ENCODE results near the gene SPIRE1. TPM values are rescaled to one million over a fixed set of nuclear protein-coding genes. Genes with fewer than 3 reads are reported as not detected.
A peak's percentile ranks its signal among the peaks of the same experiment; 100 is the strongest.

Gene SPIRE1
- total RNA-seq, 2 experiments from 2014 or later: 0.19 to 2.4 TPM

DNA sequence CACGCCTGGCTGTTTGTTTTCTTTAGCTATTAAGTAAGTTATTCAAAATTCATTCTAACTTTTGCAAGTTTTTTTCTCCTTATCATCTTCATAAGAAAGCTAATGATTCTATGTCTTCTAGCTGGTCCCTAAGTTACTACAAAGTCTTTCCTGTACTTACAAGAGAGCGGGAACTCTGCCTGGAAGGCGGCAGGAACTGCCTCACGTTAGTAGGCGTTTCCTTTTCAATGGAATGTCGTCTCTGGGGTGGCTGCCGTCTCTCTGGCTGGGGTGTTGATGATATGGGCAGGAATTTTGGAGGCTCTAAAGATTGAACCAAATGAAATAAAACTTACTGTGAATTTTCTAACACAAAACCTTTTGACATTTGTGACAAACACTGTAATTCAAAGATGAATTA, 194.7 kb downstream of the SPIRE1 start:
- CTCF ChIA-PET (ENCODE audit: unreplicated experiment): no interaction called here
- intact Hi-C loops (cut with micrococcal nuclease; ENCODE audit: unreplicated experiment): no loop called here
- no peak overlapping the region for H3K4me2 ChIP-seq (ENCODE audit: low read length)

DNA sequence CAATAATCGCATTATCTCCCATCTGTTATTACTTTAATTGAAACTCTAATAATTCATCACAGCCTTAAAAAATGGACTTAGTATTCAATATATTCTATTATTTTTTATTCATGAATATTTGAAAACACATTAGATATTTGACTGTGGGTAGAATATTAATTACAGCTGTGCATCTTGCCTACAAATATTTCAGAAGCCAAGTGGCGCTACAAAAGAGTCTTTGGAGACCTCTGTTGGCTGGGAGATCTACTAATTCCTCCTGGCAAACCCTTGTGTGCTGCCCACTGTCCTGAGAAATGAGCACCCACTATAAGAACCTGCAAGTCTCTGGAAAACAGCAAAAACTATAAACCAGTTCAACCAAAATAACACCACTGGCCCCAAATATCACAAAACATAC, 195.7 kb downstream of the SPIRE1 start:
- Histone ChIP-seq H3K4me2 (ENCODE audit: low read length) (no peak overlapping the region), H2AFZ (ENCODE audit: low read length) (no peak overlapping the region), H3K9me3 (ENCODE audit: low read length) (no peaks in the 10 kb centered on the region), H3K36me3 (ENCODE audit: insufficient read depth, low read length) (no peaks in the 10 kb centered on the region), H3K27ac (ENCODE audit: low read depth, low read length, poor library complexity, severe bottlenecking) (no peak overlapping the region), H3K9me2 (ENCODE audit: insufficient read depth, low read length) (no peaks in the 10 kb centered on the region), H3K4me3 (ENCODE audit: low read depth, low read length, poor library complexity, severe bottlenecking) (no peak overlapping the region), H4K20me1 (ENCODE audit: insufficient read depth, low read length) (no peaks in the 10 kb centered on the region), H3K4me1 (ENCODE audit: insufficient read depth, low read length, poor library complexity, severe bottlenecking) (no peaks in the 10 kb centered on the region), H3K79me2 (ENCODE audit: insufficient read depth, low read depth, low read length) (no peaks in the 10 kb centered on the region)
- 0 out of 2 replicates have a peak, but pooled peaks have one; percentile 19 for TF ChIP-seq CTCF (conservative IDR thresholded peaks at IDR 0.05; ENCODE audit: low read length)
- no peak for TF ChIP-seq EZH2phosphoT487 (IDR thresholded peaks at IDR 0.05; ENCODE audit: borderline replicate concordance, low read depth, low read length)
- intact Hi-C loops (cut with micrococcal nuclease; ENCODE audit: unreplicated experiment): no loop called here
- POLR2A ChIA-PET: interaction anchor here (0.5 to 2.4 kb wide), 4 partner anchors 11 to 1792 kb away, joined by 3 to 8 read pairs (median 5); no protein-coding TSS in a partner anchor
- no peak for DNase-seq (ENCODE audit: low spot score)
- no TSS peak for BruUV-seq (replicated peaks)
- CTCF ChIA-PET (ENCODE audit: unreplicated experiment): no interaction called here

More for the DNA sequence above, 194.7 kb downstream of the SPIRE1 start:
- no peaks in the 10 kb centered on the region for H3K9me2 ChIP-seq (ENCODE audit: insufficient read depth, low read length)
- H3K36me3 ChIP-seq (ENCODE audit: insufficient read depth, low read length): no peaks in the 10 kb centered on the region
- no peak overlapping the region for H2AFZ ChIP-seq (ENCODE audit: low read length)
- H4K20me1 ChIP-seq (ENCODE audit: insufficient read depth, low read length): no peaks in the 10 kb centered on the region
- POLR2A ChIA-PET: interaction anchor here (0.6 to 2.4 kb wide), 5 partner anchors 12 to 1785 kb away, joined by 3 to 8 read pairs (median 4); no protein-coding TSS in a partner anchor
- H3K4me3 ChIP-seq (ENCODE audit: low read depth, low read length, poor library complexity, severe bottlenecking): no peak overlapping the region
- TF ChIP-seq EZH2phosphoT487 (IDR thresholded peaks at IDR 0.05; ENCODE audit: borderline replicate concordance, low read depth, low read length) (no peak), CTCF (conservative IDR thresholded peaks at IDR 0.05; ENCODE audit: low read length) (no peak)
- no TSS peak for BruUV-seq (replicated peaks)
- no peak for DNase-seq (ENCODE audit: low spot score)
- H3K27ac ChIP-seq (ENCODE audit: low read depth, low read length, poor library complexity, severe bottlenecking): no peak overlapping the region
- no peaks in the 10 kb centered on the region for H3K79me2 ChIP-seq (ENCODE audit: insufficient read depth, low read depth, low read length)
- H3K9me3 ChIP-seq (ENCODE audit: low read length): no peaks in the 10 kb centered on the region
- H3K4me1 ChIP-seq (ENCODE audit: insufficient read depth, low read length, poor library complexity, severe bottlenecking): no peaks in the 10 kb centered on the region

DNA sequence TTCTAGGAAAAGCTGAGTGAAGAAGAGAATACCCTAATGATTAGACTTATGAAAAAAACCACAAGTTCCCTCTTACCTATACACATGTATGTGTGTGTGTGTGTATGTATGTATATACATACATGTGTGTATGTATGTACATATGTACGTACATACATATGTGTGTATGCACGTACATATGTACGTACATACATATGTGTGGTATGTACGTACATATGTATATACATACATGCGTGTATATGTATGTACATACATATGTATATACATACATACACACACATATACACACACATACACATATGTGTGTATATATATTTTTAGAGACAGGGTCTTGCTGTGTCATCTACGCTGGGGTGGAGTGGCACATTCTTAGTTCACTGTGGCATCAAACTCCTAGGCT, 196.6 kb downstream of the SPIRE1 start:
- BruUV-seq (replicated peaks): no TSS peak
- Histone ChIP-seq H2AFZ (ENCODE audit: low read length) (no peak overlapping the region), H3K27ac (ENCODE audit: low read depth, low read length, poor library complexity, severe bottlenecking) (no peak overlapping the region), H3K4me1 (ENCODE audit: insufficient read depth, low read length, poor library complexity, severe bottlenecking) (no peaks in the 10 kb centered on the region), H3K4me2 (ENCODE audit: low read length) (no peak overlapping the region), H3K9me3 (ENCODE audit: low read length) (no peaks in the 10 kb centered on the region), H3K9me2 (ENCODE audit: insufficient read depth, low read length) (no peaks in the 10 kb centered on the region), H3K4me3 (ENCODE audit: low read depth, low read length, poor library complexity, severe bottlenecking) (no peak overlapping the region), H4K20me1 (ENCODE audit: insufficient read depth, low read length) (no peaks in the 10 kb centered on the region), H3K79me2 (ENCODE audit: insufficient read depth, low read depth, low read length) (no peaks in the 10 kb centered on the region), H3K36me3 (ENCODE audit: insufficient read depth, low read length) (no peaks in the 10 kb centered on the region)
- CTCF ChIA-PET (ENCODE audit: unreplicated experiment): interaction anchor here (0.7 kb wide), 1 partner anchor 14 kb away, joined by 3 read pairs; no protein-coding TSS in a partner anchor
- TF ChIP-seq CTCF (conservative IDR thresholded peaks at IDR 0.05; ENCODE audit: low read length): no peak
- no peak for TF ChIP-seq EZH2phosphoT487 (IDR thresholded peaks at IDR 0.05; ENCODE audit: borderline replicate concordance, low read depth, low read length)
- POLR2A ChIA-PET: interaction anchor here (0.7 to 2.4 kb wide), 5 partner anchors 12 to 180 kb away, joined by 3 to 7 read pairs (median 4); no protein-coding TSS in a partner anchor
- no peak for DNase-seq (ENCODE audit: low spot score)
- intact Hi-C loops (cut with micrococcal nuclease; ENCODE audit: unreplicated experiment): no loop called here
